ENCODE measurements around the gene WDR81. TPM values are rescaled to one million over a fixed set of nuclear protein-coding genes. Genes with fewer than 3 reads are reported as not detected.
"Not testable (repeated sequence)": the region's sequence is repeated elsewhere in the genome, so short reads cannot be mapped to it uniquely, and the experiment has no call there.

The WDR81 gene
- total RNA-seq, 1 donor from 2014 or later = 16.2 TPM

- H3K27me3 Mint-ChIP-seq (ENCODE audit: low read depth) = no peaks in the 10 kb centered on the region
- peaks cover 1% of the 10 kb centered on the region for H3K36me3 Mint-ChIP-seq (ENCODE audit: low read depth)
- peaks cover 9% of the 10 kb centered on the region for H3K4me1 Mint-ChIP-seq (ENCODE audit: low read depth)
- H3K4me3 Mint-ChIP-seq (ENCODE audit: unreplicated experiment) = no peak overlapping the region
- no peak for DNase-seq (ENCODE audit: low spot score)
- H3K9me3 Mint-ChIP-seq (ENCODE audit: low read depth) = no peaks in the 10 kb centered on the region
- TF ChIP-seq CTCF (IDR thresholded peaks at IDR 0.05) = no peak
- H3K27ac Mint-ChIP-seq (ENCODE audit: unreplicated experiment) = no peak overlapping the region
These were observed 45.4 kb downstream of the WDR81 start for GRCh38 chr17:1769822-1770477.

GRCh38 chr17:1773000-1773695, 48.6 kb downstream of the WDR81 start:
- H3K36me3 Mint-ChIP-seq (ENCODE audit: low read depth) = peaks cover 13% of the 10 kb centered on the region
- not testable (repeated sequence) for H3K27ac Mint-ChIP-seq (ENCODE audit: unreplicated experiment); H3K4me3 Mint-ChIP-seq (ENCODE audit: unreplicated experiment); H3K4me1 Mint-ChIP-seq (ENCODE audit: low read depth); H3K27me3 Mint-ChIP-seq (ENCODE audit: low read depth); H3K9me3 Mint-ChIP-seq (ENCODE audit: low read depth); DNase-seq (ENCODE audit: low spot score)

- Mint-ChIP-seq H3K27ac (ENCODE audit: unreplicated experiment) (no peak overlapping the region), H3K4me3 (ENCODE audit: unreplicated experiment) (no peak overlapping the region), H3K36me3 (ENCODE audit: low read depth) (peaks cover 13% of the 10 kb centered on the region), H3K27me3 (ENCODE audit: low read depth) (no peaks in the 10 kb centered on the region), H3K9me3 (ENCODE audit: low read depth) (no peaks in the 10 kb centered on the region), H3K4me1 (ENCODE audit: low read depth) (peaks cover 9% of the 10 kb centered on the region)
- TF ChIP-seq CTCF (IDR thresholded peaks at IDR 0.05) = no peak
- DNase-seq (ENCODE audit: low spot score) = no peak
These were observed 49.2 kb downstream of the WDR81 start for GRCh38 chr17:1773696-1774181.

GRCh38 chr17:1774390-1775176, 50.1 kb downstream of the WDR81 start:
- peaks cover 13% of the 10 kb centered on the region for H3K36me3 Mint-ChIP-seq (ENCODE audit: low read depth)
- H3K27me3 Mint-ChIP-seq (ENCODE audit: low read depth) = no peaks in the 10 kb centered on the region

GRCh38 chr17:1776328-1776727, 51.8 kb downstream of the WDR81 start:
- Mint-ChIP-seq H3K36me3 (ENCODE audit: low read depth) (peaks cover 13% of the 10 kb centered on the region), H3K9me3 (ENCODE audit: low read depth) (no peaks in the 10 kb centered on the region), H3K27ac (ENCODE audit: unreplicated experiment) (no peak overlapping the region), H3K4me1 (ENCODE audit: low read depth) (peaks cover 15% of the 10 kb centered on the region), H3K27me3 (ENCODE audit: low read depth) (no peaks in the 10 kb centered on the region), H3K4me3 (ENCODE audit: unreplicated experiment) (no peak overlapping the region)
- TF ChIP-seq CTCF (IDR thresholded peaks at IDR 0.05) = no peak
- no peak for DNase-seq (ENCODE audit: low spot score)

More at GRCh38 chr17:1774390-1775176, 50.1 kb downstream of the WDR81 start:
- Mint-ChIP-seq H3K4me3 (ENCODE audit: unreplicated experiment) (no peak overlapping the region), H3K9me3 (ENCODE audit: low read depth) (no peaks in the 10 kb centered on the region), H3K4me1 (ENCODE audit: low read depth) (peaks cover 12% of the 10 kb centered on the region), H3K27ac (ENCODE audit: unreplicated experiment) (no peak overlapping the region)
- TF ChIP-seq CTCF (IDR thresholded peaks at IDR 0.05) = no peak
- DNase-seq (ENCODE audit: low spot score) = no peak

Measured in chondrocyte (in vitro differentiated cells).